ENCODE data around the gene PTPRN2. TPM values are rescaled to one million over a fixed set of nuclear protein-coding genes. Genes with fewer than 3 reads are reported as not detected.

The PTPRN2 gene
- total RNA-seq, 2 experiments from 2014 or later: 0.70 TPM; not detected in 1

DNA sequence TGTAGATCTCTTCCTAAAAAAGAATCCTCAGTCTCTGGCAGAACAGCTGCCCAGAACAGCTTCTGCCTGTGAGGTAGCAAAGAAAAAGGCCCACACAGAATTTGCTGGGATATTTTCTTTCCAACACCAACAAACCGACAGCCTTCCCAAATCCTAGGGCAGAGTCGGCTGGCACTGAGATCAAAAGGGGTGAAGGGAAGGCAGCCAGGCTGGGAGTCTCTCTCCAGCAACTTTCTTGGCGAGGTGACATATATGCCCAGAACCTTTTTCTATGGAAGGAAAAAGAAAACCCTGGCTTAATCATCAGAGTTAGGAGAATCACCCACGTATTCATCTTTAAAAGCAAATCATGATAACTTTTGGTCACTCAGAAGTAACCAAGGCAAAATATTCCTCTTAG lies 971.2 kb downstream of the PTPRN2 start:
- no peak overlapping the region for H3K4me3 ChIP-seq (ENCODE audit: low read depth, low read length, poor library complexity, severe bottlenecking)
- no TSS peak for BruUV-seq (replicated peaks)
- H4K20me1 ChIP-seq (ENCODE audit: insufficient read depth, low read length): no peaks in the 10 kb centered on the region
- H3K9me2 ChIP-seq (ENCODE audit: insufficient read depth, low read length): no peaks in the 10 kb centered on the region
- no peak overlapping the region for H3K4me2 ChIP-seq (ENCODE audit: low read length)
- POLR2A ChIA-PET: no interaction called here
- no peaks in the 10 kb centered on the region for H3K9me3 ChIP-seq (ENCODE audit: low read length)
- no peak for DNase-seq (ENCODE audit: low spot score)
- H3K36me3 ChIP-seq (ENCODE audit: insufficient read depth, low read length): no peaks in the 10 kb centered on the region
- H2AFZ ChIP-seq (ENCODE audit: low read length): no peak overlapping the region
- no peak for TF ChIP-seq EZH2phosphoT487 (IDR thresholded peaks at IDR 0.05; ENCODE audit: borderline replicate concordance, low read depth, low read length)
- TF ChIP-seq, protein P1, sequence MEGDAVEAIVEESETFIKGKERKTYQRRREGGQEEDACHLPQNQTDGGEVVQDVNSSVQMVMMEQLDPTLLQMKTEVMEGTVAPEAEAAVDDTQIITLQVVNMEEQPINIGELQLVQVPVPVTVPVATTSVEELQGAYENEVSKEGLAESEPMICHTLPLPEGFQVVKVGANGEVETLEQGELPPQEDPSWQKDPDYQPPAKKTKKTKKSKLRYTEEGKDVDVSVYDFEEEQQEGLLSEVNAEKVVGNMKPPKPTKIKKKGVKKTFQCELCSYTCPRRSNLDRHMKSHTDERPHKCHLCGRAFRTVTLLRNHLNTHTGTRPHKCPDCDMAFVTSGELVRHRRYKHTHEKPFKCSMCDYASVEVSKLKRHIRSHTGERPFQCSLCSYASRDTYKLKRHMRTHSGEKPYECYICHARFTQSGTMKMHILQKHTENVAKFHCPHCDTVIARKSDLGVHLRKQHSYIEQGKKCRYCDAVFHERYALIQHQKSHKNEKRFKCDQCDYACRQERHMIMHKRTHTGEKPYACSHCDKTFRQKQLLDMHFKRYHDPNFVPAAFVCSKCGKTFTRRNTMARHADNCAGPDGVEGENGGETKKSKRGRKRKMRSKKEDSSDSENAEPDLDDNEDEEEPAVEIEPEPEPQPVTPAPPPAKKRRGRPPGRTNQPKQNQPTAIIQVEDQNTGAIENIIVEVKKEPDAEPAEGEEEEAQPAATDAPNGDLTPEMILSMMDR (conservative IDR thresholded peaks at IDR 0.05; ENCODE audit: low read length): no peak
- CTCF ChIA-PET (ENCODE audit: unreplicated experiment): no interaction called here
- intact Hi-C loops (cut with micrococcal nuclease; ENCODE audit: unreplicated experiment): no loop called here
- no peak overlapping the region for H3K27ac ChIP-seq (ENCODE audit: low read depth, low read length, poor library complexity, severe bottlenecking)
- no peaks in the 10 kb centered on the region for H3K79me2 ChIP-seq (ENCODE audit: insufficient read depth, low read depth, low read length)
- no peaks in the 10 kb centered on the region for H3K4me1 ChIP-seq (ENCODE audit: insufficient read depth, low read length, poor library complexity, severe bottlenecking)

- Histone ChIP-seq H3K4me1 (ENCODE audit: insufficient read depth, low read length, poor library complexity, severe bottlenecking) (no peaks in the 10 kb centered on the region), H3K27ac (ENCODE audit: low read depth, low read length, poor library complexity, severe bottlenecking) (no peak overlapping the region), H2AFZ (ENCODE audit: low read length) (no peak overlapping the region), H3K9me3 (ENCODE audit: low read length) (no peaks in the 10 kb centered on the region), H3K4me2 (ENCODE audit: low read length) (no peak overlapping the region), H3K9me2 (ENCODE audit: insufficient read depth, low read length) (no peaks in the 10 kb centered on the region), H4K20me1 (ENCODE audit: insufficient read depth, low read length) (no peaks in the 10 kb centered on the region), H3K36me3 (ENCODE audit: insufficient read depth, low read length) (no peaks in the 10 kb centered on the region), H3K4me3 (ENCODE audit: low read depth, low read length, poor library complexity, severe bottlenecking) (no peak overlapping the region), H3K79me2 (ENCODE audit: insufficient read depth, low read depth, low read length) (no peaks in the 10 kb centered on the region)
- no peak for DNase-seq (ENCODE audit: low spot score)
- intact Hi-C loops (cut with micrococcal nuclease; ENCODE audit: unreplicated experiment): no loop called here
- CTCF ChIA-PET (ENCODE audit: unreplicated experiment): no interaction called here
- TF ChIP-seq, protein P1 (conservative IDR thresholded peaks at IDR 0.05; ENCODE audit: low read length): no peak
- no peak for TF ChIP-seq EZH2phosphoT487 (IDR thresholded peaks at IDR 0.05; ENCODE audit: borderline replicate concordance, low read depth, low read length)
- no TSS peak for BruUV-seq (replicated peaks)
- POLR2A ChIA-PET: no interaction called here
Measured at GRCh38 chr7:157615852-157616251, 971.8 kb downstream of the PTPRN2 start.

DNA sequence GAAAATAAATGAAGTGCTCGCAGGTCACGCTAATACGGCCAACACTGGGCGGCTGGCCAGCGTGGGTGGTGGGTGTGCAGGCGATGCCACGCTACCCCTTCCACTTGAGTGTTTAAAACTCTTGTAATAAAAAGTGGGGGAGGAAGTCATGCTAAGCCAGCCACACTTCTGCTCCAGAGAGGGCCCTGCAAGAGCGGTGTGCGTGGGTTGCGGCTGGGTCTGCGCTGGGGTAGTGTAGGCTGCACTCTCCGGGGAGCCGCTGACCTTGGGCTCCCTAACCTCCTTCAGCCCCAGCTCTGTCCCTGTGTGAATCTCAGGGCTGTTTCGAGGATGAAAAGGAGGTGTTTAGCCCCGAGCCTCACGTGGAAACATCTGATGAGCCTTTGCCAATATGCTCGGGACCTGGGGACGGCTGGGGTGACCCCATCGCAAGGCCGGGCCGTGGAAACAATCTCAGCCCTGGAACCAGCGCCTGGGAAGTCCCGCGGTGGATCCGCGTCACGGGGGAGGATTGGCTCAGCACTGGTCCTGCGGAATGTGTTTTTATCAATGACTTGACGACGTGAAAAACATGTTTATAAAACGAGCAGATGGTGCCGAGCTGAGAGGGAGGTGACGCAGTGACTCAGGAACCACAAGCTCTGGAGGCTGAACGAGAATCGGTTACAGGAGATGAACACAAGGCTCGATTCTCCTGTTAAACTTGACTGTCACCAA lies 972.4 kb downstream of the PTPRN2 start:
- Histone ChIP-seq H3K4me3 (ENCODE audit: low read depth, low read length, poor library complexity, severe bottlenecking) (no peak overlapping the region), H3K4me1 (ENCODE audit: insufficient read depth, low read length, poor library complexity, severe bottlenecking) (no peaks in the 10 kb centered on the region), H3K9me3 (ENCODE audit: low read length) (no peaks in the 10 kb centered on the region), H3K79me2 (ENCODE audit: insufficient read depth, low read depth, low read length) (no peaks in the 10 kb centered on the region), H2AFZ (ENCODE audit: low read length) (no peak overlapping the region), H3K9me2 (ENCODE audit: insufficient read depth, low read length) (no peaks in the 10 kb centered on the region), H3K36me3 (ENCODE audit: insufficient read depth, low read length) (no peaks in the 10 kb centered on the region), H4K20me1 (ENCODE audit: insufficient read depth, low read length) (no peaks in the 10 kb centered on the region), H3K27ac (ENCODE audit: low read depth, low read length, poor library complexity, severe bottlenecking) (no peak overlapping the region), H3K4me2 (ENCODE audit: low read length) (no peak overlapping the region)
- no TSS peak for BruUV-seq (replicated peaks)
- CTCF ChIA-PET (ENCODE audit: unreplicated experiment): no interaction called here
- intact Hi-C loops (cut with micrococcal nuclease; ENCODE audit: unreplicated experiment): no loop called here
- TF ChIP-seq, protein P1 (conservative IDR thresholded peaks at IDR 0.05; ENCODE audit: low read length): no peak
- no peak for TF ChIP-seq EZH2phosphoT487 (IDR thresholded peaks at IDR 0.05; ENCODE audit: borderline replicate concordance, low read depth, low read length)
- no peak for DNase-seq (ENCODE audit: low spot score)
- POLR2A ChIA-PET: interaction anchor here (0.6 kb wide), 1 partner anchor 478 kb away, joined by 4 read pairs; no protein-coding TSS in a partner anchor

Data from OCI-LY7 (cell line).